HEK293T (cell line): Measurements from ENCODE around the gene MYO9A.

Experiments
- CTCF ChIA-PET: fragments of 350-600 bp; formaldehyde crosslinking; extraction: SDS; loops from one replicate; lab custom pipeline; 2021; ENCODE audit warnings: antibody characterized with exemption, inconsistent platforms; lab: Yijun Ruan, JAX
- POLR2A ChIA-PET: fragments of 350-600 bp; formaldehyde crosslinking; extraction: SDS; loops from one replicate; lab custom pipeline; 2020; ENCODE audit warnings: antibody characterized with exemption, inconsistent platforms; lab: Yijun Ruan, JAX
- DNase-seq: peaks from one replicate; pipeline ENCODE4 v3.0.0; 2012; ENCODE audit warnings: mixed read lengths; ENCODE audit errors: extremely low spot score
- ARNT ChIP-seq: fragments of 450-650 bp; IDR thresholded peaks from 2 replicates; pipeline ENCODE4 v1.6.1; 2017; ENCODE audit warnings: mild to moderate bottlenecking
- BHLHE40 ChIP-seq: fragments of 450-650 bp; IDR thresholded peaks from 2 replicates; pipeline ENCODE4 v1.6.1; 2016; ENCODE audit warnings: mild to moderate bottlenecking, moderate library complexity, borderline replicate concordance
- CTBP1 ChIP-seq: fragments of 450-650 bp; IDR thresholded peaks from 2 replicates; pipeline ENCODE4 v1.6.1; 2016; ENCODE audit warnings: borderline replicate concordance
- ELF4 ChIP-seq: fragments of 450-650 bp; IDR thresholded peaks from 2 replicates; pipeline ENCODE4 v1.6.1; 2017; ENCODE audit warnings: antibody characterized with exemption
- FOXA1 ChIP-seq: fragments of 450-650 bp; IDR thresholded peaks from 2 replicates; pipeline ENCODE4 v1.6.1; 2016; ENCODE audit warnings: mild to moderate bottlenecking
- FOXK2 ChIP-seq: fragments of 450-650 bp; IDR thresholded peaks from 2 replicates; pipeline ENCODE4 v1.6.1; 2016; ENCODE audit warnings: mild to moderate bottlenecking
- FOXM1 ChIP-seq: fragments of 450-650 bp; IDR thresholded peaks from 2 replicates; pipeline ENCODE4 v1.6.1; 2017; ENCODE audit warnings: mild to moderate bottlenecking, borderline replicate concordance
- HDGF ChIP-seq: fragments of 450-650 bp; IDR thresholded peaks from 2 replicates; pipeline ENCODE4 v1.6.1; 2017; ENCODE audit warnings: antibody characterized with exemption, borderline replicate concordance
- L3MBTL2 ChIP-seq: fragments of 450-650 bp; conservative IDR thresholded peaks from 2 replicates; pipeline ENCODE4 v1.6.1; 2016; ENCODE audit warnings: mild to moderate bottlenecking
- LEF1 ChIP-seq: fragments of 450-650 bp; IDR thresholded peaks from 2 replicates; pipeline ENCODE4 v1.6.1; 2017; ENCODE audit warnings: mild to moderate bottlenecking, borderline replicate concordance
- NFRKB ChIP-seq: fragments of 450-650 bp; IDR thresholded peaks from 2 replicates; pipeline ENCODE4 v1.6.1; 2016; ENCODE audit warnings: mild to moderate bottlenecking, moderate library complexity
- SP1 ChIP-seq: fragments of 450-650 bp; IDR thresholded peaks from 2 replicates; pipeline ENCODE4 v1.6.1; 2017
- SUZ12 ChIP-seq: fragments of 450-650 bp; IDR thresholded peaks from 2 replicates; pipeline ENCODE4 v1.6.1; 2016; ENCODE audit warnings: mild to moderate bottlenecking
- TARDBP ChIP-seq: fragments of 450-650 bp; IDR thresholded peaks from 2 replicates; pipeline ENCODE4 v1.6.1; 2016
- ZNF384 ChIP-seq: fragments of 450-650 bp; IDR thresholded peaks from 2 replicates; pipeline ENCODE4 v1.6.1; 2016
- TF ChIP-seq, protein P1 (sequence below): fragments of 450-650 bp; IDR thresholded peaks from 2 replicates; pipeline ENCODE4 v1.6.1; 2016

Gene MYO9A

DNA sequence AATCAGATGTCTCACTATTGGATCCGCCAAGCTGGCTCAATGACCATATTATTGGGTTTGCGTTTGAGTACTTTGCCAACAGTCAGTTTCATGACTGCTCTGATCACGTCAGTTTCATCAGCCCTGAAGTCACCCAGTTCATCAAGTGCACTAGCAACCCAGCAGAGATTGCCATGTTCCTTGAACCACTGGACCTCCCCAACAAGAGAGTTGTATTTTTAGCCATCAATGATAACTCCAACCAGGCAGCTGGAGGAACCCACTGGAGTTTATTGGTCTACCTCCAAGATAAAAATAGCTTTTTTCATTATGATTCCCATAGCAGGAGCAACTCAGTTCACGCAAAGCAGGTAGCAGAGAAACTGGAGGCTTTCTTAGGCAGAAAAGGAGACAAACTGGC, 21.7 kb upstream of the MYO9A start:
- no peak for TF ChIP-seq SP1
- TF ChIP-seq FOXA1 = no peak
- no peak for TF ChIP-seq HDGF
- TF ChIP-seq SUZ12 = no peak
- TF ChIP-seq BHLHE40 = no peak
- TF ChIP-seq FOXM1 = no peak
- TF ChIP-seq, protein P1, sequence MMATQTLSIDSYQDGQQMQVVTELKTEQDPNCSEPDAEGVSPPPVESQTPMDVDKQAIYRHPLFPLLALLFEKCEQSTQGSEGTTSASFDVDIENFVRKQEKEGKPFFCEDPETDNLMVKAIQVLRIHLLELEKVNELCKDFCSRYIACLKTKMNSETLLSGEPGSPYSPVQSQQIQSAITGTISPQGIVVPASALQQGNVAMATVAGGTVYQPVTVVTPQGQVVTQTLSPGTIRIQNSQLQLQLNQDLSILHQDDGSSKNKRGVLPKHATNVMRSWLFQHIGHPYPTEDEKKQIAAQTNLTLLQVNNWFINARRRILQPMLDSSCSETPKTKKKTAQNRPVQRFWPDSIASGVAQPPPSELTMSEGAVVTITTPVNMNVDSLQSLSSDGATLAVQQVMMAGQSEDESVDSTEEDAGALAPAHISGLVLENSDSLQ = no peak
- ChIA-PET CTCF (interaction anchor here (0.6 kb wide), 1 partner anchor 59 kb away, joined by 3 read pairs; no protein-coding TSS in a partner anchor), POLR2A (no interaction called here)
- DNase-seq = no peak

DNA sequence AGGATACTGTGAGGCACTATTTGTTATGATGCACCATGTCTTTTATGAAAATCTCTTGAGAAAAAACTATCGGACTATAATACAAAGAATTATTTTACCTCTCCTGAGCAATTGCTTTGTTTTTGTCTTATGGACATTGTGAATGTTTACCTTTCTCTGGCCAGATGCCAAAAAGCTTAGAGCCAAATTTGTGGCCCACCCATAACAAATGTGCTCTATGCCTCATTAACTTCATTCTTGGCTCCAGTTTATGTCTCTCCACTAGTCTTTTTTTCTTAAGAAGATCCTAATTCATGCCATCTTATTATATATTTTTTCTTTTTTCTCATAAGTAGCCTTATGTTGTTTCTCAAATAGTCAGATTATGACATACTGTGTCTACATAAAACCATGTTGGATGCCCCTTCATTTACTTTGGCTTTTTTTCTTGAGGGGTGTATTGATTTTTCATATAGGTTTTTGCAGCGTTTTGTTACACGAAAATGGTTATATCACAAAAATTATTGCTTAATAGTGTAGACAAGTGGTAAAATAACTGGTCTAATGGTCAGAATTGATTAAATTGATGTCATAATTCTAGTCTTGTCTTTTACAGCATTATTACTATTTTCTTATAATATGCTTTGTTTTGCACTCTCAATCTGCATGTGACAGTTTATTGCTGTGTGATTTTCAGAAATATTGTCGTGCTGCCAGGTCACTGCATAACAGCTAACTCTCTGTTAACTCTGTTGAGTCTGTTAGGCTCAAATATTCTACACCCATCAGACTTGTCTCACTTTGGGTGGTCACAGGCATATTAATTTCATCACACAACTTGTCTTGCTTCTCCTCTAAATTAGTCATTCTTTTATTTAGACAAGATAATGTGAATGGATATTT, 18.5 kb upstream of the MYO9A start:
- CTCF ChIA-PET = no interaction called here
- POLR2A ChIA-PET = interaction anchor here (1.0 to 2.1 kb wide), 3 partner anchors 9 to 95 kb away, joined by 3 to 6 read pairs (median 4); partner anchors contain the start of genes MYO9A, PKM and SENP8
- no peak for TF ChIP-seq BHLHE40
- no peak for DNase-seq

DNA sequence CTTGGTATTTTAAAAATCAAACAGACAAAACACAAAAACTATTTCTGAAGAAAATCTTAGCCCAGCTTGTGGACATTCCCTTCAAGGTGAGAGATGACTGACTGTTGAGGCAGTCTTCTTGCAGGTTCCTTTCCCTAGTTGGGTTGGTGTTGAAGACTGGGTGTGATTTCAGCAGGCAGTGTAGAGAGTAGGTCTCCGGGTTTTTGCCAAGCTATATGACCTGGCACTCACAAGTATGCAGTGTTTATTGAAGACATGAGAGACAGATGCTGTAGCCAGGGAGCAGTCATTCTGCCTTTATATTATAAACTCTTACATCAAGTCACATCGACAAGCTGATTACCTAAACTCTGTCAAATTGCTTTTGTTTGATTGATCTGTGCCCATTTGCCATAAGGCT, 17.8 kb upstream of the MYO9A start:
- CTCF ChIA-PET = no interaction called here
- TF ChIP-seq HDGF (no peak), TARDBP (no peak), ELF4 (no peak), SP1 (no peak)
- no peak for DNase-seq
- POLR2A ChIA-PET = interaction anchor here (1.0 to 2.1 kb wide), 3 partner anchors 9 to 95 kb away, joined by 3 to 6 read pairs (median 4); partner anchors contain the start of genes MYO9A, PKM and SENP8

DNA sequence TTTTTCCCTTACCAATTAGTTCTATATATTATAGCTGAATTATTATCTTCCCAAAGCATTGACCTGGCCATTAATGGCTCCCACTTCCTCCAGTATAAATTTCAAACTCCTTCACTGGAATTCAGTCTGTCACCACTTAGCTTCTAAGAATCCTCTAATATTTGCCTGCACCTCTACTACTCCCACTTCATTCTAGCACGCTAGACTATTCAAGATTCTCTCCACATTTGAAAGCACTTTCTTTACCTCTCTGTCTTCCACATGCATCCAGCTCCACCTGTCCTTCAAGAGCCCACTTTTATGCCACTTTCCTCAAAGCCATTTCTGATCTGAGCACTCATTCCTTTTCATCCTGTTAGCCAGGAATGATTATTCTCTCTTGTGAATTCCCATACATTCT, 15.3 kb upstream of the MYO9A start:
- no peak for TF ChIP-seq SP1
- TF ChIP-seq LEF1 = no peak
- no peak for TF ChIP-seq ARNT
- TF ChIP-seq BHLHE40 = no peak
- no peak for TF ChIP-seq L3MBTL2
- TF ChIP-seq HDGF = no peak
- no peak for TF ChIP-seq NFRKB
- no peak for TF ChIP-seq TARDBP
- TF ChIP-seq SUZ12 = no peak
- TF ChIP-seq, protein P1 = no peak
- TF ChIP-seq ELF4 = no peak
- no peak for TF ChIP-seq ZNF384
- TF ChIP-seq CTBP1 = no peak
- no peak for TF ChIP-seq FOXA1
- no peak for TF ChIP-seq FOXM1
- TF ChIP-seq FOXK2 = no peak
- no peak for DNase-seq
- CTCF ChIA-PET = no interaction called here
- POLR2A ChIA-PET = interaction anchor here (1.4 kb wide), 1 partner anchor 16 kb away, joined by 5 read pairs; the partner anchor contains the start of genes MYO9A and SENP8

DNA sequence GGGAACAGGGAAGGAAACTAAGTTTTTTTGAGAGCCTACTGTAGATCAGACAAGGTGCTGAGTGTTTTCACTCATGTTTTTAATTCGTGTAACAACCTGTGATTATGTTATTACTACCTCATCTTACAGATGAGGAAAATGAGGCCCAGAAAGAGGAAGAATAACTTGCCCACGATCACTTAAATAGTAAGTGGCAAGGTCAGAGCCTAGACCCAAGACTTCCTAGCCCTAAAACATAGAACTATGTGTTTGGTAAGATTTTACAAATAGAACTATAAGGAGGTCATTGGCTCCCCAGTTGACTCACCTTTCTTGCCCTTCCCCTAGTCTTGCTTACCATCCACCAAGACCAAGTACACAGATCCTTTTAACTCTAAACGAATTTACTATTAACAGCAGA, 14.0 kb upstream of the MYO9A start:
- TF ChIP-seq SP1 (no peak), SUZ12 (no peak), TARDBP (no peak), FOXM1 (no peak)
- ChIA-PET CTCF (no interaction called here), POLR2A (no interaction called here)
- DNase-seq = no peak

DNA sequence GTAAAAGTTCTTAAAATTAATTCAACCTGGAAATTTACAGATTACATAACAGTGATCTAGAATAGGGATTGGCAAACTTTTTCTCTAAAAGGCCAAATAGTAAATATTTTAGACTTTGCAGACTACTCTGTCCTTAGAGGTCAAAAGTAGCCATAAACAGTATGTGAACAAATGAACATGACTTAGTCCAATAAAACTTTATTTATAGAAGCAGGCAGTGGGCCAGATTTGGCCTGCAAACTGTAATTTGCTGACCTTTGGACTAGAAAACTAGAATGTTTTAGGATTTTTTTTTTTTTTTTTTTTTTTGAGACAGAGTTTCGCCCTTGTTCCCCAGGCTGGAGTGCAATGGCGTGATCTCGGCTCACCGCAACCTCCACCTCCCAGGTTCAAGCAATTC, 12.3 kb upstream of the MYO9A start:
- ChIA-PET POLR2A (interaction anchor here (0.6 to 1.5 kb wide), 2 partner anchors 12 to 31 kb away, joined by 3 to 5 read pairs; partner anchors contain the start of genes MYO9A and SENP8), CTCF (interaction anchor here (0.6 to 0.8 kb wide), 3 partner anchors 13 to 344 kb away, joined by 3 to 5 read pairs (median 4); no protein-coding TSS in a partner anchor)
- no peak for DNase-seq
- TF ChIP-seq LEF1 = no peak
- TF ChIP-seq CTBP1 = no peak
- TF ChIP-seq ZNF384 = peak; percentile 33; the same call in 1 of the 2 replicates
- no peak for TF ChIP-seq BHLHE40
- no peak for TF ChIP-seq SUZ12

DNA sequence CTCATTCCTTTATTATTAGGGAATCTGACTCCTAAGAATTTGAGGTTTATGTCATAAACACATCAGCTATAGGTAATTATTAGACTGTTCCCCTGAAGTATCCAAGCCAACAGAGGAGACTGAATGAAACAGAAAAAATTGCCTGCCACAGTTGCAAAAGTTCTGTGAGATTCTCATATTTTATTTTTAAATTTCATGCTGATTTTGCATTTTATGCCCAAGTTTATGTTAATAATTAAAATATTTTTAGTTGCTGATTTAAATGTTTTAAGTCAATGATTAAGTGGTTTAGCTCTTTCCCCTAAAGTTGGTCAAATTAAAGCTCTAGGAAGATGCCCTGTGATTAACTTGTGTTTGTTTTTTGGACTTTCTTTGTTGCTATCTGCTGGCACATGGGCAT, 10.4 kb upstream of the MYO9A start:
- no peak for TF ChIP-seq NFRKB
- no peak for TF ChIP-seq L3MBTL2
- no peak for TF ChIP-seq ZNF384
- no peak for TF ChIP-seq LEF1
- no peak for TF ChIP-seq HDGF
- TF ChIP-seq CTBP1 = no peak
- no peak for TF ChIP-seq ELF4
- no peak for TF ChIP-seq SP1
- no peak for TF ChIP-seq FOXM1
- no peak for TF ChIP-seq TARDBP
- no peak for DNase-seq
- ChIA-PET POLR2A (interaction anchor here (2.5 kb wide), 1 partner anchor 11 kb away, joined by 18 read pairs; the partner anchor contains the start of genes MYO9A and SENP8), CTCF (no interaction called here)
